Astrocyte (in vitro differentiated cells and primary cell): ENCODE data around the gene ERCC8.

Source experiments
- EZH2 ChIP-seq: IDR thresholded peaks from 2 replicates; pipeline ENCODE4 v1.6.1; 2012; ENCODE audit warnings: mild to moderate bottlenecking, low read length, inconsistent platforms; ENCODE audit not compliant: insufficient read depth
- TF ChIP-seq, protein P1 (sequence below): IDR thresholded peaks from 2 replicates; pipeline ENCODE4 v1.5.1; 2011; ENCODE audit warnings: low read depth, mild to moderate bottlenecking, inconsistent platforms, low read length, moderate library complexity; ENCODE audit not compliant: insufficient read depth

GRCh38 chr5:60945813-60946187 lies 930 bp upstream of the ERCC8 start:
- TF ChIP-seq, protein P1, sequence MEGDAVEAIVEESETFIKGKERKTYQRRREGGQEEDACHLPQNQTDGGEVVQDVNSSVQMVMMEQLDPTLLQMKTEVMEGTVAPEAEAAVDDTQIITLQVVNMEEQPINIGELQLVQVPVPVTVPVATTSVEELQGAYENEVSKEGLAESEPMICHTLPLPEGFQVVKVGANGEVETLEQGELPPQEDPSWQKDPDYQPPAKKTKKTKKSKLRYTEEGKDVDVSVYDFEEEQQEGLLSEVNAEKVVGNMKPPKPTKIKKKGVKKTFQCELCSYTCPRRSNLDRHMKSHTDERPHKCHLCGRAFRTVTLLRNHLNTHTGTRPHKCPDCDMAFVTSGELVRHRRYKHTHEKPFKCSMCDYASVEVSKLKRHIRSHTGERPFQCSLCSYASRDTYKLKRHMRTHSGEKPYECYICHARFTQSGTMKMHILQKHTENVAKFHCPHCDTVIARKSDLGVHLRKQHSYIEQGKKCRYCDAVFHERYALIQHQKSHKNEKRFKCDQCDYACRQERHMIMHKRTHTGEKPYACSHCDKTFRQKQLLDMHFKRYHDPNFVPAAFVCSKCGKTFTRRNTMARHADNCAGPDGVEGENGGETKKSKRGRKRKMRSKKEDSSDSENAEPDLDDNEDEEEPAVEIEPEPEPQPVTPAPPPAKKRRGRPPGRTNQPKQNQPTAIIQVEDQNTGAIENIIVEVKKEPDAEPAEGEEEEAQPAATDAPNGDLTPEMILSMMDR, result no peak
- TF ChIP-seq EZH2, result no peak
